ENCODE results near the gene PPFIA1. TPM values are rescaled to one million over a fixed set of nuclear protein-coding genes. Genes with fewer than 3 reads are reported as not detected.

Gene PPFIA1
- total and polyA plus RNA-seq, 2 of the 13 experiments (the other 11 are each of a cell fraction or from before 2014, with no cell fraction given) = 29.9 to 45.2 TPM

DNA sequence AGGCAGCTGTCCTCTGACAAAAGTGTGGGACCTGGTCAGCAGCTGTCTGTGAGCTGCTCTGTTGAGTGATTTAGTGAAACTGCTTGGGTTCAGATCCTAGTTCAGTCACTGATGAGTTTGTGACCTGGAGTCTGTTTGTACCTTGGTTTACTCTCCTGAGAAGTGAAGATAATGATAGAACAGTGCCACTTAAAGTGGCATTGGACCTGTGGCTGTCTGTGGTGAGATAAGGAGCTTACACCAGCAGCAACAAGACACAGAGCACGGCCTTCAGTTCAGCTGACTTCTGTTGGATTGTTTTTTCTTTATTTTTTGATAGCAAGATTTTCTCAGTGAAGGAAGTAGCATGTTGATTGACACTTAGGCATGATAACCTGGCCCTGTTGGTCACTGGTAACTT lies 81.6 kb downstream of the PPFIA1 start (continued):
- TF ChIP-seq, protein P1, sequence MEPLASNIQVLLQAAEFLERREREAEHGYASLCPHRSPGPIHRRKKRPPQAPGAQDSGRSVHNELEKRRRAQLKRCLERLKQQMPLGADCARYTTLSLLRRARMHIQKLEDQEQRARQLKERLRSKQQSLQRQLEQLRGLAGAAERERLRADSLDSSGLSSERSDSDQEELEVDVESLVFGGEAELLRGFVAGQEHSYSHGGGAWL (CRISPR knock-in tag; IDR thresholded peaks at IDR 0.05) = no peak
- TF ChIP-seq RXRA (CRISPR knock-in tag; IDR thresholded peaks at IDR 0.05) = no peak

DNA sequence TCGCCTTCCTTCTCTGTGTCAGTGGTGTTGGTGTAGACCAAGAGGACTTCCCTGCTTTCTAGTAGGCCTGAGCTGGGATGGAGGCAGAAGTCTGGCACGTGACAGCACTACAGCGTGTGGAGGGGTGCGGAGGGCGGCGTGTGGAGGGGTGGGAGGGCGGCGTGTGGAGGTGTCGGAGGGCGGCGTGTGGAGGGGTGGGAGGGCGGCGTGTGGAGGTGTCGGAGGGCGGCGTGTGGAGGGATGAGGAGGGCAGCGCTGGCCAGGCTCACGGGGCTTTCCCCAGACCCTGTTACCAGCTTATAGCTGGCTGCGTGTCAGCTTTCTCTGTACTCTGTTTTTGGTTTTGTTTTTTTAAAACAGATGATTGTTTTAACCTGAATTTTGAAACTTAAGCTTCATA lies 82.1 kb downstream of the PPFIA1 start:
- Histone ChIP-seq H3K4me3 (replicated peaks in 1 of 3; ENCODE audit: insufficient read depth in 1 of 3, low read depth in 2 of 3, low read length in 3 of 3) (no peak overlapping the region), H3K4me2 (ENCODE audit: low read depth, low read length) (no peak overlapping the region), H4K20me1 (ENCODE audit: insufficient read depth, low read length) (no peaks in the 10 kb centered on the region), H3K27me3 (ENCODE audit: control insufficient read depth in 1 of 2, insufficient read depth in 2 of 2, low read length in 2 of 2) (no peaks in the 10 kb centered on the region), H3K4me1 (ENCODE audit: insufficient read depth, low read length) (no peaks in the 10 kb centered on the region), H3K9me3 (ENCODE audit: low read length) (no peaks in the 10 kb centered on the region), H3K79me2 (ENCODE audit: insufficient read depth, low read length) (no peaks in the 10 kb centered on the region), H3K36me3 (replicated peaks in 1 of 2; ENCODE audit: control insufficient read depth in 1 of 2, insufficient read depth in 2 of 2, low read length in 2 of 2) (peaks cover 31 to 71% of the 10 kb centered on the region in 2 experiments; a peak in 4 of 5 replicates), H3K9ac (ENCODE audit: insufficient read depth, low read depth, low read length) (no peak overlapping the region), H2AFZ (ENCODE audit: low read length) (no peak overlapping the region), H3K27ac (ENCODE audit: extremely low read length, insufficient read depth, low read length) (no peak overlapping the region)
- DNase-seq (ENCODE audit: low spot score) (no peak), ATAC-seq (no peak), FAIRE-seq (no peak)
- in situ Hi-C loops (cut with HindIII; ENCODE audit: extremely low pct_ligation_motif_present, low pct_unique_long_range_greater_than_20kb) (no loop called here), intact Hi-C loops (cut with micrococcal nuclease; ENCODE audit: unreplicated experiment) (no loop called here)
- no TSS peak for BruUV-seq (replicated peaks)
- POLR2A ChIA-PET = no interaction called here
- 96% methylated on average over 19 of the region's 19 CpGs for WGBS (ENCODE audit: low lambda C conversion rate)
- TF ChIP-seq, protein P2, sequence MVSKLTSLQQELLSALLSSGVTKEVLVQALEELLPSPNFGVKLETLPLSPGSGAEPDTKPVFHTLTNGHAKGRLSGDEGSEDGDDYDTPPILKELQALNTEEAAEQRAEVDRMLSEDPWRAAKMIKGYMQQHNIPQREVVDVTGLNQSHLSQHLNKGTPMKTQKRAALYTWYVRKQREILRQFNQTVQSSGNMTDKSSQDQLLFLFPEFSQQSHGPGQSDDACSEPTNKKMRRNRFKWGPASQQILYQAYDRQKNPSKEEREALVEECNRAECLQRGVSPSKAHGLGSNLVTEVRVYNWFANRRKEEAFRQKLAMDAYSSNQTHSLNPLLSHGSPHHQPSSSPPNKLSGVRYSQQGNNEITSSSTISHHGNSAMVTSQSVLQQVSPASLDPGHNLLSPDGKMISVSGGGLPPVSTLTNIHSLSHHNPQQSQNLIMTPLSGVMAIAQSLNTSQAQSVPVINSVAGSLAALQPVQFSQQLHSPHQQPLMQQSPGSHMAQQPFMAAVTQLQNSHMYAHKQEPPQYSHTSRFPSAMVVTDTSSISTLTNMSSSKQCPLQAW (CRISPR knock-in tag; IDR thresholded peaks at IDR 0.05) = no peak
- TF ChIP-seq ZNF33B (CRISPR knock-in tag; IDR thresholded peaks at IDR 0.05) (no peak), DR1 (CRISPR knock-in tag; IDR thresholded peaks at IDR 0.05) (no peak), EZH2 (conservative IDR thresholded peaks at IDR 0.05; ENCODE audit: low read depth, low read length) (no peak), KDM2A (CRISPR knock-in tag; IDR thresholded peaks at IDR 0.05; ENCODE audit: borderline replicate concordance, low read depth) (no peak), IRX3 (CRISPR knock-in tag; IDR thresholded peaks at IDR 0.05; ENCODE audit: borderline replicate concordance, low read depth) (no peak), ZNF335 (CRISPR knock-in tag; IDR thresholded peaks at IDR 0.05) (no peak), NFE2 (CRISPR knock-in tag; IDR thresholded peaks at IDR 0.05) (no peak)
- TF ChIP-seq, protein P3, sequence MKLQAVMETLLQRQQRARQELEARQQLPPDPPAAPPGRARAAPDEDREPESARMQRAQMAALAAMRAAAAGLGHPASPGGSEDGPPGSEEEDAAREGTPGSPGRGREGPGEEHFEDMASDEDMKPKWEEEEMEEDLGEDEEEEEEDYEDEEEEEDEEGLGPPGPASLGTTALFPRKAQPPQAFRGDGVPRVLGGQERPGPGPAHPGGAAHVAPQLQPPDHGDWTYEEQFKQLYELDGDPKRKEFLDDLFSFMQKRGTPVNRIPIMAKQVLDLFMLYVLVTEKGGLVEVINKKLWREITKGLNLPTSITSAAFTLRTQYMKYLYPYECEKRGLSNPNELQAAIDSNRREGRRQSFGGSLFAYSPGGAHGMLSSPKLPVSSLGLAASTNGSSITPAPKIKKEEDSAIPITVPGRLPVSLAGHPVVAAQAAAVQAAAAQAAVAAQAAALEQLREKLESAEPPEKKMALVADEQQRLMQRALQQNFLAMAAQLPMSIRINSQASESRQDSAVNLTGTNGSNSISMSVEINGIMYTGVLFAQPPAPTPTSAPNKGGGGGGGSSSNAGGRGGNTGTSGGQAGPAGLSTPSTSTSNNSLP (IDR thresholded peaks at IDR 0.05; ENCODE audit: low read depth, low read length) = no peak
- TF ChIP-seq, protein P4, sequence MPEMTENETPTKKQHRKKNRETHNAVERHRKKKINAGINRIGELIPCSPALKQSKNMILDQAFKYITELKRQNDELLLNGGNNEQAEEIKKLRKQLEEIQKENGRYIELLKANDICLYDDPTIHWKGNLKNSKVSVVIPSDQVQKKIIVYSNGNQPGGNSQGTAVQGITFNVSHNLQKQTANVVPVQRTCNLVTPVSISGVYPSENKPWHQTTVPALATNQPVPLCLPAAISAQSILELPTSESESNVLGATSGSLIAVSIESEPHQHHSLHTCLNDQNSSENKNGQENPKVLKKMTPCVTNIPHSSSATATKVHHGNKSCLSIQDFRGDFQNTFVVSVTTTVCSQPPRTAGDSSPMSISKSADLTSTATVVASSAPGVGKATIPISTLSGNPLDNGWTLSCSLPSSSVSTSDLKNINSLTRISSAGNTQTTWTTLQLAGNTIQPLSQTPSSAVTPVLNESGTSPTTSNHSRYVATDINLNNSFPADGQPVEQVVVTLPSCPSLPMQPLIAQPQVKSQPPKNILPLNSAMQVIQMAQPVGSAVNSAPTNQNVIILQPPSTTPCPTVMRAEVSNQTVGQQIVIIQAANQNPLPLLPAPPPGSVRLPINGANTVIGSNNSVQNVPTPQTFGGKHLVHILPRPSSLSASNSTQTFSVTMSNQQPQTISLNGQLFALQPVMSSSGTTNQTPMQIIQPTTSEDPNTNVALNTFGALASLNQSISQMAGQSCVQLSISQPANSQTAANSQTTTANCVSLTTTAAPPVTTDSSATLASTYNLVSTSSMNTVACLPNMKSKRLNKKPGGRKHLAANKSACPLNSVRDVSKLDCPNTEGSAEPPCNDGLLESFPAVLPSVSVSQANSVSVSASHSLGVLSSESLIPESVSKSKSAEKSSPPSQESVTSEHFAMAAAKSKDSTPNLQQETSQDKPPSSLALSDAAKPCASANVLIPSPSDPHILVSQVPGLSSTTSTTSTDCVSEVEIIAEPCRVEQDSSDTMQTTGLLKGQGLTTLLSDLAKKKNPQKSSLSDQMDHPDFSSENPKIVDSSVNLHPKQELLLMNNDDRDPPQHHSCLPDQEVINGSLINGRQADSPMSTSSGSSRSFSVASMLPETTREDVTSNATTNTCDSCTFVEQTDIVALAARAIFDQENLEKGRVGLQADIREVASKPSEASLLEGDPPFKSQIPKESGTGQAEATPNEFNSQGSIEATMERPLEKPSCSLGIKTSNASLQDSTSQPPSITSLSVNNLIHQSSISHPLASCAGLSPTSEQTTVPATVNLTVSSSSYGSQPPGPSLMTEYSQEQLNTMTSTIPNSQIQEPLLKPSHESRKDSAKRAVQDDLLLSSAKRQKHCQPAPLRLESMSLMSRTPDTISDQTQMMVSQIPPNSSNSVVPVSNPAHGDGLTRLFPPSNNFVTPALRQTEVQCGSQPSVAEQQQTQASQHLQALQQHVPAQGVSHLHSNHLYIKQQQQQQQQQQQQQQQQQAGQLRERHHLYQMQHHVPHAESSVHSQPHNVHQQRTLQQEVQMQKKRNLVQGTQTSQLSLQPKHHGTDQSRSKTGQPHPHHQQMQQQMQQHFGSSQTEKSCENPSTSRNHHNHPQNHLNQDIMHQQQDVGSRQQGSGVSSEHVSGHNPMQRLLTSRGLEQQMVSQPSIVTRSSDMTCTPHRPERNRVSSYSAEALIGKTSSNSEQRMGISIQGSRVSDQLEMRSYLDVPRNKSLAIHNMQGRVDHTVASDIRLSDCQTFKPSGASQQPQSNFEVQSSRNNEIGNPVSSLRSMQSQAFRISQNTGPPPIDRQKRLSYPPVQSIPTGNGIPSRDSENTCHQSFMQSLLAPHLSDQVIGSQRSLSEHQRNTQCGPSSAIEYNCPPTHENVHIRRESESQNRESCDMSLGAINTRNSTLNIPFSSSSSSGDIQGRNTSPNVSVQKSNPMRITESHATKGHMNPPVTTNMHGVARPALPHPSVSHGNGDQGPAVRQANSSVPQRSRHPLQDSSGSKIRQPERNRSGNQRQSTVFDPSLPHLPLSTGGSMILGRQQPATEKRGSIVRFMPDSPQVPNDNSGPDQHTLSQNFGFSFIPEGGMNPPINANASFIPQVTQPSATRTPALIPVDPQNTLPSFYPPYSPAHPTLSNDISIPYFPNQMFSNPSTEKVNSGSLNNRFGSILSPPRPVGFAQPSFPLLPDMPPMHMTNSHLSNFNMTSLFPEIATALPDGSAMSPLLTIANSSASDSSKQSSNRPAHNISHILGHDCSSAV (CRISPR knock-in tag; IDR thresholded peaks at IDR 0.05; ENCODE audit: borderline replicate concordance) = no peak
- CTCF ChIA-PET (ENCODE audit: low intra/inter-chr PET ratio, low total read pairs) = no interaction called here

Data from HepG2 (cell line).